ENCODE measurements around the gene AQP12A. TPM values are rescaled to one million over a fixed set of nuclear protein-coding genes. Genes with fewer than 3 reads are reported as not detected.

The AQP12A gene
- total and polyA plus RNA-seq, 2 donors (not counting 1 experiment from before 2014, with no cell fraction given): not detected

DNA sequence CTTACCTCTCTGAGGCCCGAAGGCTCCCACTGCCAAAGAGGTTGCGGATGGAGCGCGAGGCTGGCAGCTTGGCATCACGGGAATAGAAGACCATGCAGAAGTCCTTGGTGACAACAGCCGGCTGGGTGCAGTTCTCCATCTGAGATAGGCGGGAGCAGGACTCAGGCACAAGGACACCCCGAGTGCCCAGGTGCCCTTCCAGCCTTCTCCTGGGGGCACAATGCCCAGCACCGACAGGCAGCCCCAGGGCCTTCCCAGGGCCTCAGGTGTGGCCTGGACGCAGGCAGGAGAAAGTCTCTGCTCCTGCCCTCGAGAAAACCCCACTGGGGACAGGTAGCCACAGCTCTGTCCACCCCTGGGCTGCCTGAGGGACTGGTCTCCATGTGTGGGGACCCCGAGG is 33.6 kb downstream of the AQP12A start:
- Histone ChIP-seq H3K9ac (ENCODE audit: insufficient read depth, low read length) (no peak overlapping the region), H3K4me3 (replicated peaks in 1 of 4; ENCODE audit: control extremely low read depth in 1 of 4, insufficient read depth in 1 of 4, low read depth in 3 of 4, low read length in 4 of 4) (no peak overlapping the region), H3K36me3 (ENCODE audit: control insufficient read depth, insufficient read depth, low read length) (no peaks in the 10 kb centered on the region), H4K20me1 (ENCODE audit: control insufficient read depth, extremely low read depth, insufficient read depth, low read length) (no peaks in the 10 kb centered on the region), H3K4me1 (ENCODE audit: control insufficient read depth, extremely low read depth, insufficient read depth, low read length) (no peaks in the 10 kb centered on the region), H3K27me3 (ENCODE audit: control insufficient read depth, insufficient read depth, low read length) (no peaks in the 10 kb centered on the region), H3K27ac (ENCODE audit: insufficient read depth, low read length) (no peak overlapping the region), H3K79me2 (ENCODE audit: control insufficient read depth, insufficient read depth, low read length) (no peaks in the 10 kb centered on the region), H3K9me3 (ENCODE audit: control insufficient read depth, insufficient read depth, low read depth, low read length) (no peaks in the 10 kb centered on the region), H2AFZ (ENCODE audit: low read length) (no peak overlapping the region), H3K4me2 (ENCODE audit: extremely low read depth, insufficient read depth, low read length) (no peak overlapping the region)
- no peak for DNase-seq (ENCODE audit: low read depth in 2 of 2)
- TF ChIP-seq, protein P1, sequence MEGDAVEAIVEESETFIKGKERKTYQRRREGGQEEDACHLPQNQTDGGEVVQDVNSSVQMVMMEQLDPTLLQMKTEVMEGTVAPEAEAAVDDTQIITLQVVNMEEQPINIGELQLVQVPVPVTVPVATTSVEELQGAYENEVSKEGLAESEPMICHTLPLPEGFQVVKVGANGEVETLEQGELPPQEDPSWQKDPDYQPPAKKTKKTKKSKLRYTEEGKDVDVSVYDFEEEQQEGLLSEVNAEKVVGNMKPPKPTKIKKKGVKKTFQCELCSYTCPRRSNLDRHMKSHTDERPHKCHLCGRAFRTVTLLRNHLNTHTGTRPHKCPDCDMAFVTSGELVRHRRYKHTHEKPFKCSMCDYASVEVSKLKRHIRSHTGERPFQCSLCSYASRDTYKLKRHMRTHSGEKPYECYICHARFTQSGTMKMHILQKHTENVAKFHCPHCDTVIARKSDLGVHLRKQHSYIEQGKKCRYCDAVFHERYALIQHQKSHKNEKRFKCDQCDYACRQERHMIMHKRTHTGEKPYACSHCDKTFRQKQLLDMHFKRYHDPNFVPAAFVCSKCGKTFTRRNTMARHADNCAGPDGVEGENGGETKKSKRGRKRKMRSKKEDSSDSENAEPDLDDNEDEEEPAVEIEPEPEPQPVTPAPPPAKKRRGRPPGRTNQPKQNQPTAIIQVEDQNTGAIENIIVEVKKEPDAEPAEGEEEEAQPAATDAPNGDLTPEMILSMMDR (conservative IDR thresholded peaks at IDR 0.05 in 1 of 2, IDR thresholded peaks at IDR 0.05 in 1 of 2; ENCODE audit: low read depth in 1 of 2, low read length in 2 of 2): no peak
- no peak for TF ChIP-seq EZH2 (IDR thresholded peaks at IDR 0.05; ENCODE audit: low read length, missing control alignments)

DNA sequence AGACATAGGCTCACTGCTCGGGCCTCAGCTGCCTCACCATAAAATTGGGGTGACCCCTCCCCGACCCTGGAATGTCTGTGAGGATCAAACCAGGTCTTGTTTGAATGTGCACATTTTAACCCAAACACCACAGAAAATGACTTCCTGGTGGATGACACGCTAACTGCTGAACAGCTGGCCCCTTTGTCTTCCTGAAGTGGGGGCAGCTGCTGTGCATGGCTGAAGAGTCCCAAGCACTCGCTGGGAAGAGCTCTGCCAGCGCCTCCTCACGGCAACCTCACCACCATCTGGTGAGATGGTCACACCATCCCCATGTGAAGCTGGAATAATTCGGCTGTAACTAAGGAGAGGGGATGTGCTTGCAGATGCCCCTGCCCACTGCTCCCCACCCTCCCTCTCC is 34.0 kb downstream of the AQP12A start:
- H3K4me3 ChIP-seq (replicated peaks in 1 of 4; ENCODE audit: control extremely low read depth in 1 of 4, insufficient read depth in 1 of 4, low read depth in 3 of 4, low read length in 4 of 4): no peak overlapping the region
- H2AFZ ChIP-seq (ENCODE audit: low read length): no peak overlapping the region
- DNase-seq (ENCODE audit: low read depth in 2 of 2): no peak
- H3K79me2 ChIP-seq (ENCODE audit: control insufficient read depth, insufficient read depth, low read length): no peaks in the 10 kb centered on the region
- TF ChIP-seq, protein P1 (conservative IDR thresholded peaks at IDR 0.05 in 1 of 2, IDR thresholded peaks at IDR 0.05 in 1 of 2; ENCODE audit: low read depth in 1 of 2, low read length in 2 of 2): no peak
- no peak for TF ChIP-seq EZH2 (IDR thresholded peaks at IDR 0.05; ENCODE audit: low read length, missing control alignments)
- no peaks in the 10 kb centered on the region for H3K9me3 ChIP-seq (ENCODE audit: control insufficient read depth, insufficient read depth, low read depth, low read length)
- H3K27ac ChIP-seq (ENCODE audit: insufficient read depth, low read length): no peak overlapping the region
- H4K20me1 ChIP-seq (ENCODE audit: control insufficient read depth, extremely low read depth, insufficient read depth, low read length): no peaks in the 10 kb centered on the region
- no peak overlapping the region for H3K4me2 ChIP-seq (ENCODE audit: extremely low read depth, insufficient read depth, low read length)
- H3K4me1 ChIP-seq (ENCODE audit: control insufficient read depth, extremely low read depth, insufficient read depth, low read length): no peaks in the 10 kb centered on the region
- H3K27me3 ChIP-seq (ENCODE audit: control insufficient read depth, insufficient read depth, low read length): no peaks in the 10 kb centered on the region
- no peak overlapping the region for H3K9ac ChIP-seq (ENCODE audit: insufficient read depth, low read length)
- no peaks in the 10 kb centered on the region for H3K36me3 ChIP-seq (ENCODE audit: control insufficient read depth, insufficient read depth, low read length)

DNA sequence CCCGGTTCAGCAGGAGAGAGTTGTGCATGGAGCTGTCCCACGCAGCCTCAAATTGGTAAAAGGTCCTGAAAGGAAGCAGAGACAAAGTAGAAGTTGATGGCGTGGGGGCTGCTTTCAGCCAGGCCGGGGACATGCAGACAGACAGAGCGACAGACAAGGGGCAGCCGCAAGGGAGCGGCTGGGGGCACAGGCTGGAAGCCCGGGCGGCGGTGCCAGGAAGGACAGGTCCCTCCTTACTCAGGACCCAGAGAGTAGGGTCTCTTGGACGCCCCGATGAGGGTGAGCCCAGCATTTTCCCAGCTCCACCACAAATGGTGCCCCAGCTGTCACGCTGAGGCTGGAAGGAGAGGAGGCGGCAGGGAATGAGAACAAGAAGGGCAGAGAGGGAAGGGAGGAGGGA is 35.2 kb downstream of the AQP12A start:
- Histone ChIP-seq H3K4me2 (ENCODE audit: extremely low read depth, insufficient read depth, low read length) (no peak overlapping the region), H3K9me3 (ENCODE audit: control insufficient read depth, insufficient read depth, low read depth, low read length) (no peaks in the 10 kb centered on the region), H3K4me3 (replicated peaks in 1 of 4; ENCODE audit: control extremely low read depth in 1 of 4, insufficient read depth in 1 of 4, low read depth in 3 of 4, low read length in 4 of 4) (no peak overlapping the region), H4K20me1 (ENCODE audit: control insufficient read depth, extremely low read depth, insufficient read depth, low read length) (no peaks in the 10 kb centered on the region), H3K79me2 (ENCODE audit: control insufficient read depth, insufficient read depth, low read length) (no peaks in the 10 kb centered on the region), H3K27me3 (ENCODE audit: control insufficient read depth, insufficient read depth, low read length) (no peaks in the 10 kb centered on the region), H3K9ac (ENCODE audit: insufficient read depth, low read length) (no peak overlapping the region), H3K4me1 (ENCODE audit: control insufficient read depth, extremely low read depth, insufficient read depth, low read length) (no peaks in the 10 kb centered on the region), H3K27ac (ENCODE audit: insufficient read depth, low read length) (no peak overlapping the region), H3K36me3 (ENCODE audit: control insufficient read depth, insufficient read depth, low read length) (no peaks in the 10 kb centered on the region), H2AFZ (ENCODE audit: low read length) (no peak overlapping the region)
- TF ChIP-seq EZH2 (IDR thresholded peaks at IDR 0.05; ENCODE audit: low read length, missing control alignments): no peak
- TF ChIP-seq, protein P1 (conservative IDR thresholded peaks at IDR 0.05 in 1 of 2, IDR thresholded peaks at IDR 0.05 in 1 of 2; ENCODE audit: low read depth in 1 of 2, low read length in 2 of 2): no peak
- no peak for DNase-seq (ENCODE audit: low read depth in 2 of 2)
